HG03039 (cell line): ENCODE data around the gene ZBTB7C.
"Not testable (repeated sequence)": the region's sequence is repeated elsewhere in the genome, so short reads cannot be mapped to it uniquely, and the experiment has no call there.

ENCODE experiments used
- ATAC-seq: cut with Tn5 transposase; IDR thresholded peaks from one replicate; pipeline ENCODE4 v1.9.1; 2021; ENCODE audit warnings: mild to moderate bottlenecking, moderate library complexity; ENCODE audit not compliant: unreplicated experiment

ZBTB7C gene

GRCh38 chr18:48304906-48305693 lies 104.1 kb downstream of the ZBTB7C start:
- ATAC-seq = no peak

DNA sequence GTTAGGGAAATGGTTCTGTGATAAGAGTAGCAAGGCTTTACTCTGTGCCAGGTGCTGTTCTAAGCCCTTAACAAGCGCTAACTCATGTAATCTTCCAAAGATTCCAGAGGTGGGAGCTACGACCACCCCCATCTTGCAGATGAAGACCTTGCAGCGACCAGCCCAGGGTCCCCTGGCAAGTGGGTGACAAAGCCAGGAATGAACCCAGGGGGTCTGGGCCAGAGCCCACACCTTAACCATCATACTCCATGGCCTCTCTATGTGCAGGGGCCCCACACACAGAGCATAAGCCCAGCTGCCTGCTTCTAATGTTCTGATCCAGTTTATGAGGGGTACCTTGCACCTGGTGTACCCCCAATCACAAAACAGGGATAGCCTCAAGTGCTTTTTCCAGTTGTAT lies 105.3 kb downstream of the ZBTB7C start:
- no peak for ATAC-seq

DNA sequence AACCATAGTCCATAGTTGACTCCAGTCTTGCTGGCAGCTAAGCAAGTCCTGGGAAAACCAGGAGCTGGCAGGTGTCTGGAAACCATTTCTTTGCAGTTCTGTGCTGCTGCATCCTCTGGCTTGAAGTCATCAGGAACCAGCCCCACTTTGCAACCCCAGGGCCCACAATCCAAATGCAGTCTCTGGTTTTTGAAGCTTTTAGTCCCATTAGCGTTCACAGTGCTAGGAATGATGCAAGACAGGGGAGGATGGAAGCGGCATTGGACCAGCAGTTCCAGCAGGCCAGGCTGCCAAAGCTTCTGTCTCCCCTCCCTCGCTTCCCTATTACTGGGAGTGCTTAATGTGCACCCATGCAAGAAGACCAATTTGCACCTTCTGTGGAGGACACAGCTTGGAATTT lies 106.4 kb downstream of the ZBTB7C start:
- no peak for ATAC-seq

GRCh38 chr18:48300463-48300961 lies 108.7 kb downstream of the ZBTB7C start:
- no peak for ATAC-seq

GRCh38 chr18:48297139-48297538 lies 112.0 kb downstream of the ZBTB7C start:
- ATAC-seq = no peak

GRCh38 chr18:48296581-48296980 lies 112.6 kb downstream of the ZBTB7C start:
- no peak for ATAC-seq

- no peak for ATAC-seq
These were observed 113.4 kb downstream of the ZBTB7C start for GRCh38 chr18:48295586-48296311.

- no peak for ATAC-seq
These were observed 114.1 kb downstream of the ZBTB7C start for GRCh38 chr18:48294899-48295585.

GRCh38 chr18:48293954-48294898 lies 115.0 kb downstream of the ZBTB7C start:
- ATAC-seq = no peak

DNA sequence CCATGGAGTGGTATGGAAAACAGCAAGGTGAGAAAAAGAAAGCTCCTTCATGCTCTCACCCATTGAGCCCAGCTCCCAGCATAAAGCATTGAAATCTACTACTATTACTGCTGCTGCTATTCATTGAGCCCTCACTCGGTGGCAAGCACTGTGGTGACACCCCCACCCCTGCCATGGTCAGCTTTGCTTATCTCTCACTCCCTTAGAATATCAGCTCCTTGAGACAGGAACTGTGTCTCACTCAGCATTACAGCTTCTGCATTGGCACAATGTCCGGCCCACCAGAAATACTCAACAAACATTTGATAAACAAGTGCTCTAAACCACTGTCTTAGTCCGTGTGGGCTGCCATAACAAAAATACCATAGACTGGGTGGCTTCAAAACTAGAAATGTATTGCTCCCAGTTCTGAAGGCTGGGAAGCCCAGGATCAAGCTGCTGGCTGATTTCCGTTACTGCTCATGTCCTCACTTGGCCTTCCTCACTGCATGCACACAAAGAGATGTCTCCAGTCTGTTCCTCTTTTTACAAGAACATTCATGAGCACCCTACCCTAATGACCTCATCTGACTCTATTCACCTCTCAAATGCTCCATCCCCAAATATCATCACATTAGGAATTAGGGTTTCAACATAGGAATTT lies 116.3 kb downstream of the ZBTB7C start:
- ATAC-seq = no peak

- no peak for ATAC-seq
These were observed 117.0 kb downstream of the ZBTB7C start for GRCh38 chr18:48292229-48292628.

- ATAC-seq = no peak
These were observed 118.8 kb downstream of the ZBTB7C start for GRCh38 chr18:48290162-48290926.

DNA sequence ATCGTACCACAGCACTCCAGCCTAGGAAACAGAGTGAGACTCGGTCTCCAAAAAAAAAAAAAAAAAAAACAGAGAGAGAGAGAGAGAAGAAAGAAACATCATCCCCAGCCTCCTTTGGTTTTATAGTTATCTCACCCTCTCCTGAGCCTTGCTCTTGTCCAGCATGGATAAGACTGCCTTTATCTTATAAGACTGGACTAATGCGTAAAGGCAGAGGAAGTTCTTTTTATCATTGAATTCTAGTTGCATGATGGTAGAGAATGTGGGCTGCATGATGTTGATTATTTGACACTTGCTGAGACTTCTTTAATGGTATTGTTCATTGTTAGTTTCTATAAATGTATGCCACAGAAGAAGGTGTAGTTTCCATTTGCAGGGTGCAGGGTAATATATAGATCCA lies 124.4 kb downstream of the ZBTB7C start:
- no peak for ATAC-seq

GRCh38 chr18:48284011-48284410 lies 125.2 kb downstream of the ZBTB7C start:
- ATAC-seq = not testable (repeated sequence)

DNA sequence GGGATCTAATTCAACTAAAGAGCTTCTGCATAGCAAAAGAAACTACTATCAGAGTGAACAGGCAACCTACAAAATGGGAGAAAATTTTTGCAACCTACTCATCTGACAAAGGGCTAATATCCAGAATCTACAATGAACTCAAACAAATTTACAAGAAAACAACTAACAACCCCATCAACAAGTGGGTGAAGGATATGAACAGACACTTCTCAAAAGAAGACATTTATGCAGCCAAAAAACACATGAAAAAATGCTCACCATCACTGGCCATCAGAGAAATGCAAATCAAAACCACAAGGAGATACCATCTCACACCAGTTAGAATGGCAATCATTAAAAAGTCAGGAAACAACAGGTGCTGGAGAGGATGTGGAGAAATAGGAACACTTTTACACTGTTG lies 127.7 kb downstream of the ZBTB7C start:
- not testable (repeated sequence) for ATAC-seq

GRCh38 chr18:48279312-48279711 lies 129.9 kb downstream of the ZBTB7C start:
- no peak for ATAC-seq

DNA sequence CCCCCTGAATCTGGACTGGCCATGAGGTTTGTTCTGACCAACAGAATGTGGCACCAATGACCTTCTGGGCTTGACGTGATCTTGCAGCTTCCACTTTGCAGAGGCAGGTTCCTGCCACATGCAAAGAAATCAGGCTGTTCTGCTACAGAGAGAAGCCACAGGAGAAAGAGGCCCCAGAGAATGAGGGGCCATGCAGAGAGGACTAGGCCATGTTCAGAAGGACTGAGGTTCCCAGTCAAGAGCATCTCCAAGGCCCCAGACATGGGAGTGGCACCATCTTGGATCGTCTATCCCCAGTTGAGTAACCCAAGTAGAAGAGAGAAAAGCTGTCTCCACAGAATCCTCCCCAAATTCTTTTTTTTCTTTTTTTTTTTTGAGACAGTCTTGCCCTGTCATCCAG lies 131.1 kb downstream of the ZBTB7C start:
- no peak for ATAC-seq

DNA sequence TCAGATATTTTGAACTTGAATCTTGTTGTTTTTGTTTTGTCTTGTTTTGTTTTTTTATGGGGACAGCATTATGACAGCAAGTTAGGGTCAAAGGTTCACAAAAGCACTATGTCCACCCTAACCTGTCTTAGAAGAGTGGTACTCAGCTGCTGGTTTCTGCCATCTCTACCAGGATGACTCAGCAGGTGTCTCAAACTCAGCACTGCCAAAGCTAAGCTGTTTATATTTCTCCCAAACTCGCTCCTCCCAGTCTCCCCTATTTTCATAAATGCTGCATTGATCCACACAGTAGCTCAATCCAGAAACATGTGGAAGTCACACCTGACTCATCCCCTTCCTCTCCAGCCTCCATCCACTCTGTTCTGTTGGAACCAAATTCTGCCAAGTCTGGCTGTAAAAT lies 134.9 kb downstream of the ZBTB7C start:
- no peak for ATAC-seq

GRCh38 chr18:48270929-48271328 lies 138.3 kb downstream of the ZBTB7C start:
- ATAC-seq = no peak
